Measurements from ENCODE around the gene RAD51B. TPM values are rescaled to one million over a fixed set of nuclear protein-coding genes. Genes with fewer than 3 reads are reported as not detected.

RAD51B gene
- polyA plus RNA-seq, 1 donor (not counting 4 experiments of a cell fraction or from before 2014, with no cell fraction given), result 13.3 TPM

DNA sequence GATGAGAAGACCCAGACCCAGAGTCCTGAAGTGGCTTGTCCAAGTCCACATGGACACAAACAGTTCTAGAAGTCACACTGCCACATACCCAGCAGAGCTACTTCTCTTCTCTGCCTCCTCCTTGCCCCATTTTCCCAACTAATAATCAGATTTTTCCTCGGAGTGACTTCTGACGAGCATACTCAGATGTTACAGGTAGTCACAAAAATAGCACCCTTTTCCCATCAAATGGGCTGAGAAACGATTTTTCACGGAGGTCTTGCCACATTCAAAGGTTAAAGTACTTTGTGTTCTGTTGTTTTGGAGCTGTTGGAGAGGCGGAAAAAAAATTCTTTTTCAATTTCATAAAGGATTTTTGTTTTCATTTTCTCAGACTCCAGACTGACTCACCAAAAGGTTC lies 740.4 kb downstream of the RAD51B start:
- Histone ChIP-seq H3K9me3 (ENCODE audit: control insufficient read depth, low read depth, low read length) (no peaks in the 10 kb centered on the region), H3K27ac (ENCODE audit: control insufficient read depth, insufficient read depth, low read length) (no peak overlapping the region), H4K20me1 (ENCODE audit: control insufficient read depth, extremely low read depth, insufficient read depth, low read length) (no peaks in the 10 kb centered on the region), H3K4me3 (ENCODE audit: control insufficient read depth in 2 of 3, extremely low read depth in 1 of 3, insufficient read depth in 2 of 3, low read depth in 1 of 3, low read length in 3 of 3) (no peak overlapping the region), H2AFZ (ENCODE audit: control insufficient read depth, low read length) (no peak overlapping the region), H3K9ac (ENCODE audit: control insufficient read depth, extremely low read depth, insufficient read depth, low read length) (no peak overlapping the region), H3K36me3 (ENCODE audit: control insufficient read depth in 2 of 2, extremely low read depth in 1 of 2, insufficient read depth in 2 of 2, low read length in 2 of 2) (peaks cover 0 to 2% of the 10 kb centered on the region in 2 experiments), H3K4me1 (ENCODE audit: control insufficient read depth, extremely low read depth, insufficient read depth, low read length) (peaks cover 30% of the 10 kb centered on the region), H3K4me2 (ENCODE audit: control insufficient read depth, extremely low read depth, insufficient read depth, low read depth, low read length) (no peak overlapping the region), H3K27me3 (ENCODE audit: control insufficient read depth, extremely low read depth, insufficient read depth, low read length) (no peaks in the 10 kb centered on the region), H3K9me1 (ENCODE audit: control insufficient read depth, extremely low read depth, insufficient read depth, low read length) (no peaks in the 10 kb centered on the region), H3K79me2 (ENCODE audit: control insufficient read depth, insufficient read depth, low read length) (no peaks in the 10 kb centered on the region)
- FAIRE-seq (no peak), DNase-seq (ENCODE audit: low read depth, low spot score) (no peak)
- dilution Hi-C loops (cut with MboI; ENCODE audit: extremely low pct_ligation_motif_present, low sequenced_read_pairs), result no loop called here
- TF ChIP-seq, protein P1, sequence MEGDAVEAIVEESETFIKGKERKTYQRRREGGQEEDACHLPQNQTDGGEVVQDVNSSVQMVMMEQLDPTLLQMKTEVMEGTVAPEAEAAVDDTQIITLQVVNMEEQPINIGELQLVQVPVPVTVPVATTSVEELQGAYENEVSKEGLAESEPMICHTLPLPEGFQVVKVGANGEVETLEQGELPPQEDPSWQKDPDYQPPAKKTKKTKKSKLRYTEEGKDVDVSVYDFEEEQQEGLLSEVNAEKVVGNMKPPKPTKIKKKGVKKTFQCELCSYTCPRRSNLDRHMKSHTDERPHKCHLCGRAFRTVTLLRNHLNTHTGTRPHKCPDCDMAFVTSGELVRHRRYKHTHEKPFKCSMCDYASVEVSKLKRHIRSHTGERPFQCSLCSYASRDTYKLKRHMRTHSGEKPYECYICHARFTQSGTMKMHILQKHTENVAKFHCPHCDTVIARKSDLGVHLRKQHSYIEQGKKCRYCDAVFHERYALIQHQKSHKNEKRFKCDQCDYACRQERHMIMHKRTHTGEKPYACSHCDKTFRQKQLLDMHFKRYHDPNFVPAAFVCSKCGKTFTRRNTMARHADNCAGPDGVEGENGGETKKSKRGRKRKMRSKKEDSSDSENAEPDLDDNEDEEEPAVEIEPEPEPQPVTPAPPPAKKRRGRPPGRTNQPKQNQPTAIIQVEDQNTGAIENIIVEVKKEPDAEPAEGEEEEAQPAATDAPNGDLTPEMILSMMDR (optimal IDR thresholded peaks at IDR 0.05 in 1 of 3, IDR thresholded peaks at IDR 0.05 in 1 of 3, conservative IDR thresholded peaks at IDR 0.05 in 1 of 3; ENCODE audit: extremely low read depth in 1 of 3, insufficient read depth in 2 of 3, low read length in 3 of 3), result no peak
- TF ChIP-seq EZH2 (IDR thresholded peaks at IDR 0.05; ENCODE audit: low read length), result no peak

DNA sequence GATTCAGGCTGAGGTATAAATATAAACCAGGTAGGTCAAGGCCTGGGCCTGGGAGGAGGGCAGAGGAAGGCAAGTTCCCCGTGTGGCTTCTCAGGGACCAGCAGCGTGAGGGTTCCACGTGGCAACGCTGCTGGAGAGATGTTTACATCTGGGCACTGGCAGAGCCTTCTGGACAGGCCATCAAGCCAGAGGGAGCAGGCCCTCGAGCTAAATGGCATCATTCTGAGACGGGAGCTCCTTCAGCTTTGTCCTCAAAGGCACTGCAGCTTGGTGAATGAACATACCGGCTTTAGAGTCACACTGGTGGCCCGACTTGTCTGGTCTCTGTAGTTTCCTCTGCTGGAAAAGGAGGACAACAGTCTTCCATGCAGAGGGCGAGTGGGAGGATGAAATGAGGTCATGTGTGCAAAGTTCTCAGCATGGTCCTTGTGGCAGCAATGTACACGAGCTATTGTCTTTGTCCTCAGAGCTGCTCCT lies 742.0 kb downstream of the RAD51B start:
- peaks cover 0 to 2% of the 10 kb centered on the region in 2 experiments for H3K36me3 ChIP-seq (ENCODE audit: control insufficient read depth in 2 of 2, extremely low read depth in 1 of 2, insufficient read depth in 2 of 2, low read length in 2 of 2)
- H3K27me3 ChIP-seq (ENCODE audit: control insufficient read depth, extremely low read depth, insufficient read depth, low read length), result no peaks in the 10 kb centered on the region
- no peak overlapping the region for H3K9ac ChIP-seq (ENCODE audit: control insufficient read depth, extremely low read depth, insufficient read depth, low read length)
- dilution Hi-C loops (cut with MboI; ENCODE audit: extremely low pct_ligation_motif_present, low sequenced_read_pairs), result no loop called here
- no peaks in the 10 kb centered on the region for H3K79me2 ChIP-seq (ENCODE audit: control insufficient read depth, insufficient read depth, low read length)
- no peak overlapping the region for H3K27ac ChIP-seq (ENCODE audit: control insufficient read depth, insufficient read depth, low read length)
- no peaks in the 10 kb centered on the region for H4K20me1 ChIP-seq (ENCODE audit: control insufficient read depth, extremely low read depth, insufficient read depth, low read length)
- H2AFZ ChIP-seq (ENCODE audit: control insufficient read depth, low read length), result no peak overlapping the region
- FAIRE-seq, result no peak
- TF ChIP-seq EZH2 (IDR thresholded peaks at IDR 0.05; ENCODE audit: low read length), result no peak
- TF ChIP-seq, protein P1 (optimal IDR thresholded peaks at IDR 0.05 in 1 of 3, IDR thresholded peaks at IDR 0.05 in 1 of 3, conservative IDR thresholded peaks at IDR 0.05 in 1 of 3; ENCODE audit: extremely low read depth in 1 of 3, insufficient read depth in 2 of 3, low read length in 3 of 3), result no peak
- no peaks in the 10 kb centered on the region for H3K9me3 ChIP-seq (ENCODE audit: control insufficient read depth, low read depth, low read length)
- no peaks in the 10 kb centered on the region for H3K9me1 ChIP-seq (ENCODE audit: control insufficient read depth, extremely low read depth, insufficient read depth, low read length)
- H3K4me3 ChIP-seq (ENCODE audit: control insufficient read depth in 2 of 3, extremely low read depth in 1 of 3, insufficient read depth in 2 of 3, low read depth in 1 of 3, low read length in 3 of 3), result no peak overlapping the region
- no peak for DNase-seq (ENCODE audit: low read depth, low spot score)
- peaks cover 39% of the 10 kb centered on the region for H3K4me1 ChIP-seq (ENCODE audit: control insufficient read depth, extremely low read depth, insufficient read depth, low read length)
- no peak overlapping the region for H3K4me2 ChIP-seq (ENCODE audit: control insufficient read depth, extremely low read depth, insufficient read depth, low read depth, low read length)

Measured in keratinocyte (primary cell).